GM23338 (cell line): ENCODE measurements around the gene SLC6A5. TPM values are rescaled to one million over a fixed set of nuclear protein-coding genes. Genes with fewer than 3 reads are reported as not detected.

Source experiments
- ATAC-seq: fragments of 200-7000 bp; cut with Tn5 transposase; 3 replicates; pipeline ENCODE4 v1.9.1; 2020
- DNase-seq: peaks from one replicate; pipeline ENCODE4 v3.0.0-alpha.2; 2015; ENCODE audit warnings: low spot score
- H2AFZ ChIP-seq: fragments of 200-600 bp; sonication (generic); 2 replicates; pipeline ENCODE4 v1.8.0; 2016; ENCODE audit warnings: antibody characterized with exemption, mild to moderate bottlenecking, moderate library complexity
- H3F3A ChIP-seq: fragments of 200-600 bp; sonication (generic); replicated peaks from 2 replicates; pipeline ENCODE4 v1.8.0; 2017; ENCODE audit warnings: antibody characterized with exemption, mixed run types, low read depth
- H3K27ac ChIP-seq: fragments of 200-600 bp; sonication (generic); 2 replicates; pipeline ENCODE4 v1.6.1; 2016; ENCODE audit warnings: low read depth
- H3K27me3 ChIP-seq: fragments of 200-600 bp; sonication (generic); 2 replicates; pipeline ENCODE4 v1.8.0; 2016; ENCODE audit warnings: mild to moderate bottlenecking, mixed run types, moderate library complexity; ENCODE audit not compliant: insufficient read depth
- H3K36me3 ChIP-seq: fragments of 200-600 bp; sonication (generic); 2 replicates; pipeline ENCODE4 v1.8.0; 2016; ENCODE audit warnings: mild to moderate bottlenecking; ENCODE audit not compliant: insufficient read depth
- H3K4me1 ChIP-seq: fragments of 200-600 bp; sonication (generic); 2 replicates; pipeline ENCODE4 v1.8.0; 2016; ENCODE audit warnings: mild to moderate bottlenecking, moderate library complexity; ENCODE audit not compliant: insufficient read depth
- H3K4me2 ChIP-seq: fragments of 200-600 bp; sonication (generic); 2 replicates; pipeline ENCODE4 v1.7.1; 2017; ENCODE audit warnings: mixed run types
- H3K4me3 ChIP-seq: fragments of 200-600 bp; sonication (generic); 2 replicates; pipeline ENCODE4 v1.6.1; 2016; ENCODE audit warnings: mixed run types
- H3K79me2 ChIP-seq: fragments of 200-600 bp; sonication (generic); replicated peaks from 2 replicates; pipeline ENCODE4 v1.8.0; 2017; ENCODE audit warnings: mild to moderate bottlenecking; ENCODE audit not compliant: insufficient read depth
- H3K9me2 ChIP-seq: fragments of 200-600 bp; sonication (generic); 2 replicates; pipeline ENCODE4 v1.8.0; 2017; ENCODE audit not compliant: insufficient read depth
- H4K20me1 ChIP-seq: fragments of 200-600 bp; sonication (generic); replicated peaks from 2 replicates; pipeline ENCODE4 v1.8.0; 2017; ENCODE audit warnings: mild to moderate bottlenecking; ENCODE audit not compliant: insufficient read depth
- H3K27ac Mint-ChIP-seq: 2 replicates; pipeline ENCODE4 v1.8.0; 2020; ENCODE audit warnings: inconsistent platforms, mild to moderate bottlenecking, moderate library complexity, mixed read lengths
- H3K27me3 Mint-ChIP-seq: 3 replicates; pipeline ENCODE4 v1.8.0; 2022; ENCODE audit warnings: low read depth, mild to moderate bottlenecking, moderate library complexity, mixed read lengths, inconsistent platforms; ENCODE audit not compliant: insufficient read depth, poor library complexity
- H3K36me3 Mint-ChIP-seq: 3 replicates; pipeline ENCODE4 v1.8.0; 2021; ENCODE audit warnings: low read depth, mild to moderate bottlenecking, inconsistent platforms, moderate library complexity, mixed read lengths
- H3K4me1 Mint-ChIP-seq: 3 replicates; pipeline ENCODE4 v1.8.0; 2020; ENCODE audit warnings: mild to moderate bottlenecking, inconsistent platforms, mixed read lengths
- H3K4me3 Mint-ChIP-seq: 3 replicates; pipeline ENCODE4 v1.8.0; 2021; ENCODE audit warnings: moderate library complexity, mild to moderate bottlenecking, inconsistent platforms, mixed read lengths
- H3K9me3 Mint-ChIP-seq: 3 replicates; pipeline ENCODE4 v1.8.0; 2020; ENCODE audit warnings: moderate library complexity, mild to moderate bottlenecking, inconsistent platforms, mixed read lengths
- CREB1 ChIP-seq: fragments of 250-450 bp; sonication (Bioruptor Pico); IDR thresholded peaks from 2 replicates; pipeline ENCODE4 v1.5.0; 2020; ENCODE audit warnings: low read depth, mild to moderate bottlenecking, moderate library complexity
- CTCF ChIP-seq, 2 experiments: fragments of 200-600 bp in 1 of 2; sonication (generic) in 1 of 2; conservative IDR thresholded peaks; 2 replicates each; pipeline versions ENCODE4 v1.5.1 to v1.6.1; 2016 to 2017; ENCODE audit warnings: antibody characterized with exemption in 2 of 2, low read depth in 2 of 2, mild to moderate bottlenecking in 2 of 2, moderate library complexity in 1 of 2
- ETS1 ChIP-seq: IDR thresholded peaks from 2 replicates; pipeline ENCODE4 v1.6.1; 2016; ENCODE audit warnings: antibody characterized with exemption
- EZH2 ChIP-seq: fragments of 200-600 bp; sonication (generic); IDR thresholded peaks from one replicate; pipeline ENCODE4 v1.8.0; 2017; ENCODE audit warnings: antibody characterized with exemption, mild to moderate bottlenecking, low read depth; ENCODE audit not compliant: unreplicated experiment
- EZH2phosphoT487 ChIP-seq: fragments of 200-600 bp; sonication (generic); IDR thresholded peaks from one replicate; pipeline ENCODE4 v1.8.1; 2018; ENCODE audit warnings: antibody characterized with exemption; ENCODE audit not compliant: unreplicated experiment
- JUNB ChIP-seq: IDR thresholded peaks from one replicate; pipeline ENCODE4 v1.6.1; 2016; ENCODE audit warnings: antibody characterized with exemption; ENCODE audit not compliant: unreplicated experiment
- NANOG ChIP-seq: IDR thresholded peaks from 2 replicates; pipeline ENCODE4 v1.6.1; 2016; ENCODE audit warnings: antibody characterized with exemption, borderline replicate concordance
- POLR2AphosphoS5 ChIP-seq: IDR thresholded peaks from 2 replicates; pipeline ENCODE4 v1.6.1; 2016; ENCODE audit warnings: antibody characterized with exemption, low read depth
- REST ChIP-seq: IDR thresholded peaks from one replicate; pipeline ENCODE4 v1.6.1; 2018; ENCODE audit warnings: antibody characterized with exemption; ENCODE audit not compliant: unreplicated experiment
- STAT1 ChIP-seq: IDR thresholded peaks from one replicate; pipeline ENCODE4 v1.6.1; 2016; ENCODE audit warnings: antibody characterized with exemption; ENCODE audit not compliant: unreplicated experiment
- ZNF114 ChIP-seq: fragments of 250-450 bp; sonication (Bioruptor Pico); IDR thresholded peaks from 2 replicates; pipeline ENCODE4 v1.5.0; 2020; ENCODE audit warnings: mild to moderate bottlenecking, moderate library complexity
- ZNF331 ChIP-seq: fragments of 250-450 bp; sonication (Bioruptor Pico); IDR thresholded peaks from 2 replicates; pipeline ENCODE4 v1.5.0; 2020; ENCODE audit warnings: low read depth, mild to moderate bottlenecking, moderate library complexity
- ZNF462 ChIP-seq: fragments of 250-450 bp; sonication (Bioruptor Pico); IDR thresholded peaks from 2 replicates; pipeline ENCODE4 v1.5.0; 2020; ENCODE audit warnings: mild to moderate bottlenecking, moderate library complexity
- polyA plus RNA-seq: library from polyadenylated mRNA; unstranded; fragments of >200 nt; fragmentation: Nextera tagmentation; extraction: Ambion mirVana; gene quantifications from 2 replicates; pipeline ENCODE4 v1.2.1, GENCODE V29; 2016
- total RNA-seq: library from RNA; depleted of rRNA; stranded (reverse); fragments of >200 nt; shearing (Covaris generic); gene quantifications from 2 replicates; pipeline ENCODE4 v1.2.3, GENCODE V29; 2014

Gene SLC6A5
- total and polyA plus RNA-seq, 2 experiments from 2014 or later, result not detected

GRCh38 chr11:20626279-20626678, 26.9 kb downstream of the SLC6A5 start:
- H3F3A ChIP-seq, result 0 out of 2 replicates have a peak, but pooled peaks cover 6% of the 10 kb centered on the region
- H2AFZ ChIP-seq, result 0 out of 2 replicates have a peak overlapping the region, but pooled peaks have one; percentile 7
- no peaks in the 10 kb centered on the region for H3K27me3 Mint-ChIP-seq
- H3K9me3 Mint-ChIP-seq, result no peaks in the 10 kb centered on the region; the same call in 2 of the 3 replicates
- H3K4me3 Mint-ChIP-seq, result no peak overlapping the region
- no peaks in the 10 kb centered on the region for H4K20me1 ChIP-seq
- no peak overlapping the region for H3K27ac Mint-ChIP-seq
- no peaks in the 10 kb centered on the region for H3K36me3 Mint-ChIP-seq
- H3K4me3 ChIP-seq, result no peak overlapping the region
- no peak for TF ChIP-seq REST
- no peak for TF ChIP-seq ZNF114 (CRISPR knock-in tag)
- no peak for TF ChIP-seq ETS1
- TF ChIP-seq POLR2AphosphoS5, result no peak
- no peak for TF ChIP-seq CTCF (conservative IDR thresholded peaks at IDR 0.05; ENCODE audit: low read depth in 2 of 2)
- no peak for TF ChIP-seq STAT1
- TF ChIP-seq ZNF331 (CRISPR knock-in tag), result no peak
- TF ChIP-seq EZH2phosphoT487, result no peak
- no peak for TF ChIP-seq NANOG
- TF ChIP-seq EZH2, result no peak
- TF ChIP-seq JUNB, result no peak
- no peak for TF ChIP-seq ZNF462 (CRISPR knock-in tag)
- no peak for TF ChIP-seq CREB1 (CRISPR knock-in tag)
- ATAC-seq (no peak), DNase-seq (no peak)
- no peaks in the 10 kb centered on the region for H3K9me2 ChIP-seq
- no peaks in the 10 kb centered on the region for H3K36me3 ChIP-seq
- H3K4me1 Mint-ChIP-seq, result peaks cover 28% of the 10 kb centered on the region
- no peak overlapping the region for H3K4me2 ChIP-seq
- no peaks in the 10 kb centered on the region for H3K27me3 ChIP-seq
- no peak overlapping the region for H3K27ac ChIP-seq
- H3K4me1 ChIP-seq, result peaks cover 12% of the 10 kb centered on the region
- no peaks in the 10 kb centered on the region for H3K79me2 ChIP-seq
